Activated CD4-positive, CD25-positive, alpha-beta regulatory T cell (primary cell): ENCODE measurements around the gene CTXND2.
"Not testable (repeated sequence)": the region's sequence is repeated elsewhere in the genome, so short reads cannot be mapped to it uniquely, and the experiment has no call there.

ENCODE experiments used
- DNase-seq, 4 experiments: peaks; one replicate each; lab custom pipeline; 2025; lab: John Stamatoyannopoulos, UW

The CTXND2 gene

GRCh38 chr1:150887018-150887417 lies at the start of gene CTXND2:
Gene CTXND2, plus strand, starts transcription at chr1:150887136. Its CDS starts 25,179 bp downstream, at chr1:150912315.
- no peak for DNase-seq

GRCh38 chr1:150840850-150841249 lies 46.1 kb upstream of the CTXND2 start:
- not testable (repeated sequence) for DNase-seq

GRCh38 chr1:150841626-150842025 lies 45.3 kb upstream of the CTXND2 start:
- no peak for DNase-seq

- no peak for DNase-seq
These were observed 44.6 kb upstream of the CTXND2 start for GRCh38 chr1:150842343-150842742.

GRCh38 chr1:150842964-150843363 lies 44.0 kb upstream of the CTXND2 start:
- DNase-seq: no peak

GRCh38 chr1:150843474-150843873 lies 43.5 kb upstream of the CTXND2 start:
- no peak for DNase-seq

GRCh38 chr1:150846473-150847146 lies 40.3 kb upstream of the CTXND2 start:
- DNase-seq: no peak

GRCh38 chr1:150850801-150851362 lies 36.1 kb upstream of the CTXND2 start:
- not testable (repeated sequence) for DNase-seq

- not testable (repeated sequence) for DNase-seq
These were observed 34.2 kb upstream of the CTXND2 start for GRCh38 chr1:150852734-150853133.

- DNase-seq: no peak
These were observed 23.2 kb upstream of the CTXND2 start for GRCh38 chr1:150863724-150864123.

GRCh38 chr1:150864200-150864599 lies 22.7 kb upstream of the CTXND2 start:
- DNase-seq: not testable (repeated sequence)

GRCh38 chr1:150869683-150870082 lies 17.3 kb upstream of the CTXND2 start:
- no peak for DNase-seq

- no peak for DNase-seq
These were observed 14.4 kb upstream of the CTXND2 start for GRCh38 chr1:150872572-150872971.

- DNase-seq: no peak
These were observed 13.4 kb upstream of the CTXND2 start for GRCh38 chr1:150873521-150873920.

- DNase-seq: no peak
These were observed 12.3 kb upstream of the CTXND2 start for GRCh38 chr1:150874455-150875196.

- DNase-seq: no peak
These were observed 11.5 kb upstream of the CTXND2 start for GRCh38 chr1:150875197-150876118.

- peak in 1 of 4 experiments; percentile 49 for DNase-seq
These were observed 10.8 kb upstream of the CTXND2 start for GRCh38 chr1:150876119-150876454.

- not testable (repeated sequence) for DNase-seq
These were observed 8.0 kb upstream of the CTXND2 start for GRCh38 chr1:150878931-150879330.

- DNase-seq: no peak
These were observed 5.4 kb upstream of the CTXND2 start for GRCh38 chr1:150881331-150882070.

- not testable (repeated sequence) for DNase-seq
These were observed 3.8 kb upstream of the CTXND2 start for GRCh38 chr1:150883121-150883520.

- no peak for DNase-seq
These were observed 1.8 kb downstream of the CTXND2 start for GRCh38 chr1:150888727-150889126.
